HG02884 (cell line): ENCODE results near the gene HELQ.

Experiments
- ATAC-seq: cut with Tn5 transposase; IDR thresholded peaks from one replicate; pipeline ENCODE4 v1.9.1; 2021; ENCODE audit warnings: mild to moderate bottlenecking, moderate library complexity; ENCODE audit not compliant: unreplicated experiment

Gene HELQ

GRCh38 chr4:83378419-83378818 is 77.2 kb downstream of the HELQ start:
- ATAC-seq: no peak

DNA sequence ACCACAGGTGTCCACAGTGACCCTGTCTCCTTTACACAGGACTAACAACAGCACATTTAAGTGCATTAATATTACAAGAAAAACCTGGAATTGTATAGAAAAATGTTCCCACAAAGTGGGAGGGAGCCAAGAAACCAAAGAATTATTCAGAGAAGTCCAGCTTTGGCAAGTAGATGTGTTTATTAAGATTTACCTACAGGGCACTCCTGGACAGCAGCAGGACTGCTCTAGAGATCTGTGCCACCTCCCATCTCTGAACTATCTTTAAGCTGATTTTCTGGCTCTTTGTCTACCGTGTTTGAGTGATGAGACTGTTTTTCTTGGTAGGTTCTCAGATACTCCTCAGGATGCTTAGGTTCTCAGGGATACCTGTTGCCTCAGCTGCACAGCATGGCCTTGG is 82.7 kb downstream of the HELQ start:
- ATAC-seq: no peak

DNA sequence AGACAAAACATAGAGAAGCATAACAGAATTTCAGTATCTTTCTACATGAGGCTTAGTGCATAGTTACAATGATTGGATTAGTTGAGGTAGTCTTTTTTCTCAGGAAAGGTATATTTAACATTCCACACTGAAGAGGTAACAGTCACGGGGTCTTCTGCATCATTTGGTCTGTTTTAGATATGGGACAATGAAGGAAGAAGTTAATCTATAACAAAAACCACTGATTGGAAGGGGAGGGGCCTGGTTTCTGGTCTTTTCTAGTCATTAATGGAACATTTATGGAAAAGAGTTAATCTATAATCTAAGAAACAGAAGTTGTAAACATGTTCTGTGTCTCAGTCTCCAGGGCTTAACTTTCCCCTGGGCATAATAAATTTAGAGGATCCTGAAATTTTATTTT is 83.7 kb downstream of the HELQ start:
- no peak for ATAC-seq

DNA sequence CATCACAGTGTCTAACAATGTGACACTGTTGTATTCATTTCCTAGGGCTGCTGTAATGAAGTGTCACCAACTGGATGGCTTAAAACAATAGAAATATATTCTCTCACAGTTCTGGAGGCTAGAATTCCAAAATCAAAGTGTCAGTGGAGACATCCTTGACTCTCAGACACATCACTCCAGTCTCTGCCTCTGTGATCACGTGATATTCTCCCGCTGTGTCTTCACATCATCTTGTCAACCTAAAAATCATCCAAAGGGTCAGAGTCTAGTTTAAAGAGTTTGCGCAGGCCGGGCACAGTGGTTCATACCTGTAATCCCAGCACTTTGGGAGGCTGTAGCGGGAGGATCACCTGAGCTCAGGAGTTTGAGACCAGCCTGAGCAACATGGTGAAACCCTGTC is 84.4 kb downstream of the HELQ start:
- ATAC-seq: no peak

GRCh38 chr4:83370640-83370906 is 85.0 kb downstream of the HELQ start:
- ATAC-seq: no peak

GRCh38 chr4:83369831-83370639 is 85.6 kb downstream of the HELQ start:
- no peak for ATAC-seq

DNA sequence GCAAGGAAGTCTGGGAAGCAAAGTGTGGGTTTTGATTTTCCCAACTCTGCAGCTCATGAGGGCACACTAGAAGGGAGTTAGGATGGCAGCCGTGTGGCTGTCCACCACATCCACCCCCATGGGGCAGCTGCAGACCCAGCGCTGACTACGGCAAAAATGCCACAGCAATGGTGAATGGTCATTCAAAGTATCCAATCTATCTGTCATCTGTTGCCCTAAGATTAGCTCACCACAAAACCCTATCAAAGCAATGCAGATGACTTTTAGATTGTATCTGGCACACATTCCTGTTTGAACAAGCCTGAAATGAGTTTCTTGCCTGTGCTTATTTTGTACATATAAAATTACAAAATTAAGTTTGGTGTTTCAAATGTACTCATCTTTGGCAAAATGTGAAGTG is 91.3 kb downstream of the HELQ start:
- ATAC-seq: no peak

DNA sequence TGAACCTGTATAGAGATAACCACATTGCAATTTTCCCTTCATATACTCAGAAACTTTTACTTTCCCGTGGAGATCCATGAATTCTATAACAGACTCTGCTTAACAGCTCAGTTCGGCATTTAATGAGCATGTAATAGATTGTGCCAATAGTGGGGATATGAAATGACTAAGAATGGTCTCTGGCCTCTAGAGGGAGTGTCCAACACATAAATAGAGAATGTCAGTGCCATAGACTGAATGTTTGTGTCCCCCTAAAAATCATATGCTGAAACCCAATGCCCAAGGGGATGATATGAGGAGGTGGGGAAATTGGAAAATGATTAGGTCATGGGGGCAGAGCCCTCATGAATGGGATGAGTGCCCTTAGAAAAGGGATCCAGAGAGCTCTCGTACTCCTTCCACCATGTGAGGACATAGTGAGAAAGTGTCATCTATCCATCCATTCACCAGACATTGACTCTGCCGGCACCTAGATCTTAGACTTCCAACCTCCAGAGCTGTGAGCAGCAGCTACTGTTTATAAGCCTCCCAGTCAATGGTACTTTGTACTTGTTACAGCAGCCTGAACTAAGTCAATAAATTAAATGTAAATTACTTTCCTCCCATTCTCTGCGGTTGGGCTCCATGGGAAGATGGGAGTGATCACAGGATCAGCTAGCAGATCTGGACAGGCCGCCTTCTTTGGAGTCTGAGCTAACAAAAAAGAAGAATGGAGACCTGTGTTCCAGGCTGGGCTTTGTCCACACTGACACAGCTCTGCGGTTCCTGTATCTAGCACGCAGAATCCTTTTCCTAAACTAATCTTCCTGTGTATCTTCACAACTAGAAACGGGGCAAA is 92.9 kb downstream of the HELQ start:
- no peak for ATAC-seq

DNA sequence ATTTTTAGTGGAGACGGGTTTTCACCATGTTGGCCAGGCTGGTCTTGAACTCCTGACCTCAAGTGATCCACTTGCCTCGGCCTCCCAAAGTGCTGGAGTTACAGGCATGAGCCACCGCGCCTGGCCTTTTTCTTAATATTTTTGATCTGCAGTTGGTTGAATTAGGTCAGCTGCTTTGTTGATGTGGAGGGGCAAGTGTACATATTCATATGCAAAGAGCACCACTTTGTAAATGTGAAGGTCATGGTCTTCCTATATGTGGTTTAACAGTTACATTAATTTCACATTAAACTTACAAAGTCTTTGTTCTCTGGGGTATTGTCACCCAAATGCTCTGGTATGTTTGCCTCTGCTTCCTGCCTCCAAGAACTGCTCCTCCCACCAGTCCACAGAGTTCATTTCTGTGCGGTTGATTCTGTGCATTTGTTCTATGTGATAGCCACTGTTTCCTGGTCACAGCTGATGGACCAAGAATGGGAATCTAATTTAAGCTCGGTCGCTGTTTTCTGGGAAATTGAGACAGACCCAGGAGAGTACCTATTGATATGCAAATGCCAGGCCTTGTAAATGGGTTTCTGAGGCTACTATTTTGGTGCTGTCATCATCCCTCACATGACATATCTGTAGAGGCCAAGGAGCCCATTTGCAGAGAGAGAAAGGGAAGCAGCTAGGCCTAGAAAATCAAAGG is 94.1 kb downstream of the HELQ start:
- ATAC-seq: no peak

GRCh38 chr4:83360018-83360417 is 95.6 kb downstream of the HELQ start:
- ATAC-seq: no peak

GRCh38 chr4:83358410-83358809 is 97.2 kb downstream of the HELQ start:
- no peak for ATAC-seq
